C1 segment of cervical spinal cord (tissue), 14 donors: Measurements from ENCODE around the gene TRIM38.
A peak's percentile ranks its signal among the peaks of the same experiment; 100 is the strongest.
"Not testable (repeated sequence)": the region's sequence is repeated elsewhere in the genome, so short reads cannot be mapped to it uniquely, and the experiment has no call there.

Experiments used
- DNase-seq, 14 donors: peaks; one replicate each; lab custom pipeline; 2025; lab: John Stamatoyannopoulos, UW

Gene TRIM38

GRCh38 chr6:25971187-25971821, 8.7 kb downstream of the TRIM38 start:
- DNase-seq = no peak

- DNase-seq = no peak
These were observed 9.5 kb downstream of the TRIM38 start for GRCh38 chr6:25972128-25972527.

- no peak for DNase-seq
These were observed 10.3 kb downstream of the TRIM38 start for GRCh38 chr6:25972902-25973301.

GRCh38 chr6:25973923-25974555, 11.4 kb downstream of the TRIM38 start:
- DNase-seq = no peak

- no peak for DNase-seq
These were observed 13.4 kb downstream of the TRIM38 start for GRCh38 chr6:25975923-25976560.

GRCh38 chr6:25980935-25981334, 18.3 kb downstream of the TRIM38 start:
- DNase-seq = no peak

GRCh38 chr6:25981568-25982263, 19.1 kb downstream of the TRIM38 start:
- DNase-seq = no peak

- DNase-seq = no peak
These were observed 21.7 kb downstream of the TRIM38 start for GRCh38 chr6:25984265-25984664.

GRCh38 chr6:25987845-25988244, 25.2 kb downstream of the TRIM38 start:
- DNase-seq = no peak

- no peak for DNase-seq
These were observed 27.7 kb downstream of the TRIM38 start for GRCh38 chr6:25990172-25990873.

GRCh38 chr6:25991785-25992412, 29.3 kb downstream of the TRIM38 start:
- DNase-seq = peak in 13 of 14 donors; percentile 4 to 77 (median 59)

GRCh38 chr6:25992413-25993340, 30.1 kb downstream of the TRIM38 start:
- peak; percentile 29 to 95 (median 86) for DNase-seq

GRCh38 chr6:25993341-25993684, 30.7 kb downstream of the TRIM38 start:
- not testable (repeated sequence) for DNase-seq

- DNase-seq = no peak
These were observed 32.9 kb downstream of the TRIM38 start for GRCh38 chr6:25995507-25995906.

- DNase-seq = no peak
These were observed 35.3 kb downstream of the TRIM38 start for GRCh38 chr6:25997921-25998320.

- DNase-seq = no peak
These were observed 35.8 kb downstream of the TRIM38 start for GRCh38 chr6:25998379-25998778.

- not testable (repeated sequence) for DNase-seq
These were observed 36.6 kb downstream of the TRIM38 start for GRCh38 chr6:25999225-25999624.

- no peak for DNase-seq
These were observed 38.0 kb downstream of the TRIM38 start for GRCh38 chr6:26000366-26001144.

GRCh38 chr6:26003102-26003694, 40.6 kb downstream of the TRIM38 start:
- DNase-seq = peak in 3 of 14 donors; percentile 3 to 10 (median 7)
